ENCODE measurements around the gene CSTF2T. TPM values are rescaled to one million over a fixed set of nuclear protein-coding genes. Genes with fewer than 3 reads are reported as not detected.

The CSTF2T gene
- polyA plus RNA-seq, 1 donor from 2014 or later, result 19.7 TPM

DNA sequence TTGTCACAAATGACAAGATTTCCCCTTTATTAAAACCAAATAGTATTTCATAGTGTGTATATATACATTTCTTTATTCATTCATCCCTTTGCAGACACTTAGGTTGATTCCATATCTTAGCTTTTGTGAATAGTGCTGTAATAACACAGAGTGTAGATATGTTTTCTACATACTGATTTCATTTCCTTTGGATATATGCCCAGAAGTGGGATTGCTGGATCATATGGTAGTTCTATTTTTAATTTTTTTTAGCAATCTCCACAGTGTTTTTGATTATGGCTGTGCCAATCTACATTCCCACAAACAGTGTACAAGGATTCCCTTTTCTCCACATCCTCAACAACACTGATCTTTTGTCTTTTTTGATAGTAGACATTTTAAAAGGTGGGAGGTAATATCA, 46.4 kb downstream of the CSTF2T start:
- H3K27me3 ChIP-seq (ENCODE audit: insufficient read depth, low read depth, low read length), result no peaks in the 10 kb centered on the region
- TF ChIP-seq EP300 (conservative IDR thresholded peaks at IDR 0.05; ENCODE audit: poor library complexity, severe bottlenecking) (no peak), EZH2 (IDR thresholded peaks at IDR 0.05; ENCODE audit: borderline replicate concordance, insufficient read depth, low read length, poor library complexity, severe bottlenecking) (no peak), SMC3 (conservative IDR thresholded peaks at IDR 0.05; ENCODE audit: poor library complexity) (no peak), RAD21 (conservative IDR thresholded peaks at IDR 0.05) (no peak), MXI1 (conservative IDR thresholded peaks at IDR 0.05; ENCODE audit: poor library complexity, severe bottlenecking) (no peak), CTCF (IDR thresholded peaks at IDR 0.05; ENCODE audit: poor library complexity, severe bottlenecking) (no peak), POLR2AphosphoS5 (IDR thresholded peaks at IDR 0.05) (no peak), TAF1 (IDR thresholded peaks at IDR 0.05; ENCODE audit: low read depth) (no peak)
- TF ChIP-seq, protein P1, sequence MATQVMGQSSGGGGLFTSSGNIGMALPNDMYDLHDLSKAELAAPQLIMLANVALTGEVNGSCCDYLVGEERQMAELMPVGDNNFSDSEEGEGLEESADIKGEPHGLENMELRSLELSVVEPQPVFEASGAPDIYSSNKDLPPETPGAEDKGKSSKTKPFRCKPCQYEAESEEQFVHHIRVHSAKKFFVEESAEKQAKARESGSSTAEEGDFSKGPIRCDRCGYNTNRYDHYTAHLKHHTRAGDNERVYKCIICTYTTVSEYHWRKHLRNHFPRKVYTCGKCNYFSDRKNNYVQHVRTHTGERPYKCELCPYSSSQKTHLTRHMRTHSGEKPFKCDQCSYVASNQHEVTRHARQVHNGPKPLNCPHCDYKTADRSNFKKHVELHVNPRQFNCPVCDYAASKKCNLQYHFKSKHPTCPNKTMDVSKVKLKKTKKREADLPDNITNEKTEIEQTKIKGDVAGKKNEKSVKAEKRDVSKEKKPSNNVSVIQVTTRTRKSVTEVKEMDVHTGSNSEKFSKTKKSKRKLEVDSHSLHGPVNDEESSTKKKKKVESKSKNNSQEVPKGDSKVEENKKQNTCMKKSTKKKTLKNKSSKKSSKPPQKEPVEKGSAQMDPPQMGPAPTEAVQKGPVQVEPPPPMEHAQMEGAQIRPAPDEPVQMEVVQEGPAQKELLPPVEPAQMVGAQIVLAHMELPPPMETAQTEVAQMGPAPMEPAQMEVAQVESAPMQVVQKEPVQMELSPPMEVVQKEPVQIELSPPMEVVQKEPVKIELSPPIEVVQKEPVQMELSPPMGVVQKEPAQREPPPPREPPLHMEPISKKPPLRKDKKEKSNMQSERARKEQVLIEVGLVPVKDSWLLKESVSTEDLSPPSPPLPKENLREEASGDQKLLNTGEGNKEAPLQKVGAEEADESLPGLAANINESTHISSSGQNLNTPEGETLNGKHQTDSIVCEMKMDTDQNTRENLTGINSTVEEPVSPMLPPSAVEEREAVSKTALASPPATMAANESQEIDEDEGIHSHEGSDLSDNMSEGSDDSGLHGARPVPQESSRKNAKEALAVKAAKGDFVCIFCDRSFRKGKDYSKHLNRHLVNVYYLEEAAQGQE (IDR thresholded peaks at IDR 0.05; ENCODE audit: borderline replicate concordance), result no peak
- no peak overlapping the region for H3K4me2 ChIP-seq (ENCODE audit: low read length)
- H3K27ac ChIP-seq (ENCODE audit: low read length), result no peak overlapping the region
- H3K9me3 ChIP-seq (ENCODE audit: low read length), result no peaks in the 10 kb centered on the region
- no peak overlapping the region for H3K9ac ChIP-seq (ENCODE audit: low read length)
- no peaks in the 10 kb centered on the region for H3F3A ChIP-seq (ENCODE audit: insufficient read depth, low read length, poor library complexity, severe bottlenecking)
- H2AFZ ChIP-seq (ENCODE audit: low read depth, low read length), result no peak overlapping the region
- no peak overlapping the region for H3K4me3 ChIP-seq (ENCODE audit: low read length)
- no peaks in the 10 kb centered on the region for H4K20me1 ChIP-seq (ENCODE audit: insufficient read depth)
- no peaks in the 10 kb centered on the region for H3K9me2 ChIP-seq (ENCODE audit: insufficient read depth, low read length)
- H3K79me2 ChIP-seq (replicated peaks; ENCODE audit: insufficient read depth, low read length), result no peaks in the 10 kb centered on the region
- no peaks in the 10 kb centered on the region for H3K36me3 ChIP-seq (ENCODE audit: insufficient read depth, low read length)

- Histone ChIP-seq H3K27ac (ENCODE audit: low read length) (no peak overlapping the region), H3K79me2 (replicated peaks; ENCODE audit: insufficient read depth, low read length) (no peaks in the 10 kb centered on the region), H3K9ac (ENCODE audit: low read length) (no peak overlapping the region), H3K27me3 (ENCODE audit: insufficient read depth, low read depth, low read length) (no peaks in the 10 kb centered on the region), H3K36me3 (ENCODE audit: insufficient read depth, low read length) (no peaks in the 10 kb centered on the region), H4K20me1 (ENCODE audit: insufficient read depth) (no peaks in the 10 kb centered on the region), H3K9me2 (ENCODE audit: insufficient read depth, low read length) (no peaks in the 10 kb centered on the region), H3F3A (ENCODE audit: insufficient read depth, low read length, poor library complexity, severe bottlenecking) (no peaks in the 10 kb centered on the region), H2AFZ (ENCODE audit: low read depth, low read length) (no peak overlapping the region), H3K9me3 (ENCODE audit: low read length) (no peaks in the 10 kb centered on the region), H3K4me3 (ENCODE audit: low read length) (no peak overlapping the region), H3K4me2 (ENCODE audit: low read length) (no peak overlapping the region)
- no peak for TF ChIP-seq MXI1 (conservative IDR thresholded peaks at IDR 0.05; ENCODE audit: poor library complexity, severe bottlenecking)
These were observed 48.3 kb downstream of the CSTF2T start for GRCh38 chr10:51651063-51651462.

DNA sequence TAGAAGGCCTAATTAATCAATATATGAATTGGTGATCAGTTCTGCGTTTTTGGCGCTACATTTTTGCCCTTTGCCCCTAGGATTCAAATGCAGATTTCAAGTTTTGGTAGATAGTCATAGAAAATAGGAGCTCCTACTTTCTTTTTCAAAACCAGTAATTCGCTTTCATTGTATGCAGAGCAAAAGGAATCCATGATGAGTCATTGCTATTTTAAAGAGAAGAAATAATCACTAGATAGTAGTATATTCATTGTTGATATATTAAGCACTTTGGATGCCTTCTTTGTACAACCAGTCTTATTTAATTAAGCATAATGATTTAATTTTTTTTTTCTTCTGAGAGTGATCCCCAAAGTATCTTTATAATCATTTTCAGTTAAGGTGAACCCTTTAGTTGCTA, 50.3 kb downstream of the CSTF2T start:
- no peak overlapping the region for H3K4me2 ChIP-seq (ENCODE audit: low read length)
- no peak overlapping the region for H3K27ac ChIP-seq (ENCODE audit: low read length)
- no peaks in the 10 kb centered on the region for H4K20me1 ChIP-seq (ENCODE audit: insufficient read depth)
- no peak for TF ChIP-seq CTCF (IDR thresholded peaks at IDR 0.05; ENCODE audit: poor library complexity, severe bottlenecking)
- TF ChIP-seq RAD21 (conservative IDR thresholded peaks at IDR 0.05), result no peak
- no peak for TF ChIP-seq POLR2AphosphoS5 (IDR thresholded peaks at IDR 0.05)
- no peak for TF ChIP-seq EZH2 (IDR thresholded peaks at IDR 0.05; ENCODE audit: borderline replicate concordance, insufficient read depth, low read length, poor library complexity, severe bottlenecking)
- no peak for TF ChIP-seq MXI1 (conservative IDR thresholded peaks at IDR 0.05; ENCODE audit: poor library complexity, severe bottlenecking)
- TF ChIP-seq, protein P1 (IDR thresholded peaks at IDR 0.05; ENCODE audit: borderline replicate concordance), result no peak
- no peak for TF ChIP-seq TAF1 (IDR thresholded peaks at IDR 0.05; ENCODE audit: low read depth)
- no peak for TF ChIP-seq SMC3 (conservative IDR thresholded peaks at IDR 0.05; ENCODE audit: poor library complexity)
- H3K79me2 ChIP-seq (replicated peaks; ENCODE audit: insufficient read depth, low read length), result no peaks in the 10 kb centered on the region
- H2AFZ ChIP-seq (ENCODE audit: low read depth, low read length), result no peak overlapping the region
- H3F3A ChIP-seq (ENCODE audit: insufficient read depth, low read length, poor library complexity, severe bottlenecking), result no peaks in the 10 kb centered on the region
- no peaks in the 10 kb centered on the region for H3K27me3 ChIP-seq (ENCODE audit: insufficient read depth, low read depth, low read length)
- no peaks in the 10 kb centered on the region for H3K36me3 ChIP-seq (ENCODE audit: insufficient read depth, low read length)
- no peak overlapping the region for H3K9ac ChIP-seq (ENCODE audit: low read length)
- no peaks in the 10 kb centered on the region for H3K9me3 ChIP-seq (ENCODE audit: low read length)
- no peaks in the 10 kb centered on the region for H3K9me2 ChIP-seq (ENCODE audit: insufficient read depth, low read length)
- H3K4me3 ChIP-seq (ENCODE audit: low read length), result no peak overlapping the region
